ENCODE results near the gene RASA3.

Gene RASA3

GRCh38 chr13:113963376-113963775, 169.0 kb downstream of the RASA3 start:
- DNase-seq, result no peak

GRCh38 chr13:113962975-113963374, 169.4 kb downstream of the RASA3 start:
- no peak for DNase-seq

GRCh38 chr13:113962386-113962785, 170.0 kb downstream of the RASA3 start:
- DNase-seq, result no peak

- DNase-seq, result no peak
Observed at GRCh38 chr13:113960276-113960948, 172.0 kb downstream of the RASA3 start.

GRCh38 chr13:113959198-113959597, 173.2 kb downstream of the RASA3 start:
- DNase-seq, result no peak

- no peak for DNase-seq
Observed at GRCh38 chr13:113958373-113958772, 174.1 kb downstream of the RASA3 start.

GRCh38 chr13:113956571-113956970, 175.9 kb downstream of the RASA3 start:
- no peak for DNase-seq

- no peak for DNase-seq
Observed at GRCh38 chr13:113955691-113956090, 176.7 kb downstream of the RASA3 start.

GRCh38 chr13:113955235-113955634, 177.2 kb downstream of the RASA3 start:
- DNase-seq, result no peak

- DNase-seq, result no peak
Observed at GRCh38 chr13:113954046-113954835, 178.2 kb downstream of the RASA3 start.

- DNase-seq, result no peak
Observed at GRCh38 chr13:113953561-113953960, 178.9 kb downstream of the RASA3 start.

GRCh38 chr13:113952983-113953520, 179.4 kb downstream of the RASA3 start:
- DNase-seq, result no peak

- DNase-seq, result no peak
Observed at GRCh38 chr13:113952151-113952982, 180.1 kb downstream of the RASA3 start.

GRCh38 chr13:113951246-113951999, 181.0 kb downstream of the RASA3 start:
- peak in 1 of 2 experiments; percentile 54 for DNase-seq

GRCh38 chr13:113950451-113951245, 181.8 kb downstream of the RASA3 start:
- no peak for DNase-seq

- DNase-seq, result no peak
Observed at GRCh38 chr13:113949546-113949945, 182.9 kb downstream of the RASA3 start.

GRCh38 chr13:113948034-113948742, 184.2 kb downstream of the RASA3 start:
- no peak for DNase-seq

- peak in 1 of 2 experiments; percentile 36 for DNase-seq
Observed at GRCh38 chr13:113947311-113948033, 185.0 kb downstream of the RASA3 start.

GRCh38 chr13:113946409-113947181, 185.8 kb downstream of the RASA3 start:
- DNase-seq, result no peak
